GM20000 (cell line): Measurements from ENCODE around the gene WDFY3.

Experiments
- DNase-seq: peaks from one replicate; pipeline ENCODE4 v3.0.0; 2012; ENCODE audit warnings: low spot score
- CTCF ChIP-seq: IDR thresholded peaks from 2 replicates; pipeline ENCODE4 v1.5.1; 2012; ENCODE audit warnings: mild to moderate bottlenecking, control low read depth; ENCODE audit errors: extremely low read depth, missing control alignments

WDFY3 gene

GRCh38 chr4:84778041-84778440 lies 188.4 kb downstream of the WDFY3 start:
- DNase-seq, result no peak
- no peak for TF ChIP-seq CTCF

- no peak for TF ChIP-seq CTCF
- no peak for DNase-seq
These were observed 199.3 kb downstream of the WDFY3 start for GRCh38 chr4:84767168-84767567.

GRCh38 chr4:84753321-84753972 lies 213.0 kb downstream of the WDFY3 start:
- TF ChIP-seq CTCF, result no peak
- DNase-seq, result no peak

- no peak for TF ChIP-seq CTCF
- DNase-seq, result no peak
These were observed 214.8 kb downstream of the WDFY3 start for GRCh38 chr4:84751707-84752106.

- DNase-seq, result no peak
These were observed 215.6 kb downstream of the WDFY3 start for GRCh38 chr4:84750960-84751283.

GRCh38 chr4:84750260-84750959 lies 216.1 kb downstream of the WDFY3 start:
- no peak for TF ChIP-seq CTCF
- peak; percentile 40 for DNase-seq

More at GRCh38 chr4:84750960-84751283, 215.6 kb downstream of the WDFY3 start:
- TF ChIP-seq CTCF, result no peak

GRCh38 chr4:84740057-84740456 lies 226.4 kb downstream of the WDFY3 start:
- no peak for DNase-seq
- no peak for TF ChIP-seq CTCF
